ENCODE results near the gene SLC41A3.

- TF ChIP-seq, protein P1, sequence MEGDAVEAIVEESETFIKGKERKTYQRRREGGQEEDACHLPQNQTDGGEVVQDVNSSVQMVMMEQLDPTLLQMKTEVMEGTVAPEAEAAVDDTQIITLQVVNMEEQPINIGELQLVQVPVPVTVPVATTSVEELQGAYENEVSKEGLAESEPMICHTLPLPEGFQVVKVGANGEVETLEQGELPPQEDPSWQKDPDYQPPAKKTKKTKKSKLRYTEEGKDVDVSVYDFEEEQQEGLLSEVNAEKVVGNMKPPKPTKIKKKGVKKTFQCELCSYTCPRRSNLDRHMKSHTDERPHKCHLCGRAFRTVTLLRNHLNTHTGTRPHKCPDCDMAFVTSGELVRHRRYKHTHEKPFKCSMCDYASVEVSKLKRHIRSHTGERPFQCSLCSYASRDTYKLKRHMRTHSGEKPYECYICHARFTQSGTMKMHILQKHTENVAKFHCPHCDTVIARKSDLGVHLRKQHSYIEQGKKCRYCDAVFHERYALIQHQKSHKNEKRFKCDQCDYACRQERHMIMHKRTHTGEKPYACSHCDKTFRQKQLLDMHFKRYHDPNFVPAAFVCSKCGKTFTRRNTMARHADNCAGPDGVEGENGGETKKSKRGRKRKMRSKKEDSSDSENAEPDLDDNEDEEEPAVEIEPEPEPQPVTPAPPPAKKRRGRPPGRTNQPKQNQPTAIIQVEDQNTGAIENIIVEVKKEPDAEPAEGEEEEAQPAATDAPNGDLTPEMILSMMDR (IDR thresholded peaks at IDR 0.05; ENCODE audit: low read depth, low read length, poor library complexity, severe bottlenecking): no peak
- no peak for TF ChIP-seq EZH2phosphoT487 (IDR thresholded peaks at IDR 0.05; ENCODE audit: borderline replicate concordance, low read length)
Observed at GRCh38 chr3:126085276-126085675, 1.4 kb upstream of the SLC41A3 start.

Data from DOHH2 (cell line).